ENCODE results near the gene SCN8A.

DNA sequence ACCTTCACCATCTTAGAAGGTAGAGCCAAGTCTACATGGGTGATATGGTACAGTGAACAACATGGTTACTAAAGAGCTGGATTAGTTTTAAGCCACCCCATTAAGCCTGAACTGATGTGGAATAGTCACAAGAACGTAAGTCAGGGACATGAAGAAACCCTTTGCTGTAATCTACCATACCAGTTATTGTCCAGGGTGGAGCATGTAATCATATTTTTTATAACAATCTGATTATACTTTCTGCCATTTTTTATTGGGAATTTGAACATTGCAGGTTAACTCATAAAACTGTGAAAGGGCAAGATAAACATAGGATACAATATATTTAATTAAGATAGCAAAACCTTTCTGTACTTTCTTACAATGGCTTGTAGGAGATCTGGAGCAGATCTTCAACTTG lies 153.9 kb downstream of the SCN8A start:
- TF ChIP-seq GATA2 (IDR thresholded peaks at IDR 0.05; ENCODE audit: low read depth, low read length) (no peak), GATA3 (IDR thresholded peaks at IDR 0.05; ENCODE audit: low read depth, low read length) (no peak)
